NCI-H187 (cell line): Measurements from ENCODE around the gene KCNH5.
"Not testable (repeated sequence)": the region's sequence is repeated elsewhere in the genome, so short reads cannot be mapped to it uniquely, and the experiment has no call there.

Experiments used
- DNase-seq, 2 experiments: peaks; one replicate each; lab custom pipeline; 2025; lab: John Stamatoyannopoulos, UW

The KCNH5 gene

GRCh38 chr14:62886461-62886860 is 158.8 kb downstream of the KCNH5 start:
- no peak for DNase-seq

DNA sequence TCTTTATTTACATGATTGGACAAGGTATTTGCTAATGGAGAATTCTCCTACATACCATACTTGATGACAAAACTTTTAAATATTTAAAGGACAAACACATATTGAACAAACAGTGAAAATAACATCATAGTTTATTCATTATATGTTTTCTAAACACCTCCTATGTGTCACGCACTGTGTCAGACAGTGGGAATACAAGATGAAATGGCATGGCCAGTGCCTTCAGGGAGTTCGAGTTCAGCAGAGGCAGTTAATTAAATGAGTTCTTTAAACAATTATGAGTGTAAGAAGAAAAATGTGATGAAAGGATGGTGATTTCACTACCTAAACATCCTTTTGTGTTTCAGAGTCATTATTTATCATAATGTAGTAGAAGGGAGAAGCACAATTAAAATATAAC is 159.8 kb downstream of the KCNH5 start:
- DNase-seq, result no peak

DNA sequence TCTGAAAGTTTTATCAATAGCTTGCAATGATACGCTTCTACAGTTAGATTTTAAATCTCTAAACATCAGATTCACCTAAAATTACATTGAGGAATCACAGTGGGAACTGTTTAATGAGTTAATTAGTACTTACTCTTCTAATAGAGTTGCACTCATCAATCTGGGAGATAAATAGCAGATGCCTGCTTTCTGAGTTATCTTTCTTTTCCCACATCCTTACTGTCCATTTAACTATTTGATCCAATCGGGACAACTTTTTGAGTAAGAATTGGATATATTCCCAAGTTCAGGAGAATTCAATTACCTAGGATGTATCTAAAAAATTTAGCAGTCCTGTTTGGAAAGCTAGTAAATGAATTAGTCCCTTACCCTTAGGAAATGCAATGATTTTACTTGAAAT is 162.3 kb downstream of the KCNH5 start:
- no peak for DNase-seq

DNA sequence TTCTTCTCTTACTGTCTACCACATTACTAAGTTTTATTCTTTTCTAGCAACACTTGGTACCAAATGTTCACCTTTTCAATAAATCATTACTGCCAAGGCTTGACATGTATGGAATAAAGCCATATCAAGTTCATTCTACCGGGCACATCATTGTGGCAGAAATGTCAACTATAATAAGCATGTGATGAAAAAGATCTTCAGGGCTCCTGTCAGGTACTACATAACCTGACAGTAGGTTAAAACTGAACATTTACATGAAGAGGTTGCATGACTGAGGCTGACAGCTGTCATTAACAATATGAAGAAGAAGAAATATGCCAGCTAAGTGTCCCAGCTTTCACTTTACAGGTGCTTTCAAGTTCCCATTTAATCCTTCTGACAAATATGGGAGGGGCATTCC is 178.9 kb downstream of the KCNH5 start:
- no peak for DNase-seq

- no peak for DNase-seq
Measured at GRCh38 chr14:62864588-62864987, 180.7 kb downstream of the KCNH5 start.

DNA sequence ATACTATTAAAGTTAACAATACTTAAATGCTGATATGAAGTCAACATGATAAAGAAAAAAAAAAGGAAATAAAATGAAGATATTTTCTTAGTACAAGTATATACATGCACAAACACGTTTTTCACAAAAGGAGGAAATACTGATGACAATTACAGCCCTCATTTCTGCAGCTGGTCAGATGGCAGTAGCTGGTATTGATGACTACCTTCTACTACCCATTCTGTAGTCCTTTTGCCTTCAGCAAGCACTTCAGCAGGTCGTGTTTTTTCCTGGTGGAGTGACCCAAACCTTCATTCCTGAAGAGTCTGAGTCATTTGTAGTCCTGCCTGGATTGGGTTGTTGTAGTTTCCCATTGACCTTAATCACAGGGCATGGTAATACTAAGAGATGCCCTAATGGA is 187.2 kb downstream of the KCNH5 start:
- not testable (repeated sequence) for DNase-seq

- no peak for DNase-seq
Measured at GRCh38 chr14:62854951-62855350, 190.3 kb downstream of the KCNH5 start.

DNA sequence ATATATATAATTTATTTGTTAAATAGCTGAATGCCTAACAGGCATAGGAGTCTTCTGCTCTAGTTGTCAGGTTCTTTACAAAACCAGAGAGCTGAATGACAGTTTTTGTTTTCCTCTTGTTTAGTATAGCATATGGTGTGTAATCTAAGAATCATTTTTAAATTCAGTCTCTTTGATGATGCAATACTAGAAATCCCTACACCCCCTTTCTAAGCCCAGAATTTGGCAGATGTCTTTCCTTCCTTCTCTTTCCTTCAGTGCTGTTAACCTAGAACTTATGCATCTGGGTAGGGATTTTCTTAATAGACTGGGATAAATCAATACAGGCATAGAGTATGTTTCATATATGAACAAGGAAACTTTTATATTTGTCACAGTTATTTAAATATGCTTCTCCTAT is 198.1 kb downstream of the KCNH5 start:
- no peak for DNase-seq

DNA sequence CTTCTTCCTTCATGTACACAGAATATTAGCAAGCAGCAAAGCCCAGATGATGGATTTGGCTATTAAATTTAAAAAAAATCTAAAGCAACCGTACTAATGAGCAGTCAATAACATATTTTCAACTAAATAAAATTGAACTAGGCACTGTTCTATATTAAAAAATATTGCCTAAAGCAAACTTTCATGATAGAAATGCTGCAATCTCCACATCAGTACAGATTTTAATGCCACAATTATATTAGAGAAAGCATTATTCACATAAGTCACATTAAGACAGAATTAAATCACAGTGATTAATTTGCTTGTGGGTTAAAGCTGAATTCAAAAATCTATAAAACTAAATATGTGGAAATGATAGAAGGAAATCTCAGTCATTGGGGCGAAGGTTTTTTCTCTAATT is 200.7 kb downstream of the KCNH5 start:
- no peak for DNase-seq

DNA sequence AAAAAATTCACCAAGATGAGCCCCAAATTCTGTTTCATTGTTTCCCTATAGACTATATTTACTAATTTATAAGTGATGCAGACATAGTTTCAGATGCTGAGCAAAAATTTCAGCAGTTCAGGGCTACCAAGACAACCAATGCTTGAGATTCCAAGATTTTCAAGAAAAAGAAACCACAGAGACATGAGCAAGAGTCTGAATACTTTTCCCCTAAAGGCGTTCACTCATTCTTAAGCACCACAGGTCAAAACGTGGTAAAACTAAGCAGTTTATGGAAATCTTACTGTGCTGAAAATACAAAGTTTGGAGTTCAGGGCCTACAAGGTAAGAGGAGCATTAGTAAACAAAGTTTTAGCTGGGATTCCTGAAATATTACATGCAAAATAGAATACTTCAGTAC is 221.2 kb downstream of the KCNH5 start:
- DNase-seq, result no peak

DNA sequence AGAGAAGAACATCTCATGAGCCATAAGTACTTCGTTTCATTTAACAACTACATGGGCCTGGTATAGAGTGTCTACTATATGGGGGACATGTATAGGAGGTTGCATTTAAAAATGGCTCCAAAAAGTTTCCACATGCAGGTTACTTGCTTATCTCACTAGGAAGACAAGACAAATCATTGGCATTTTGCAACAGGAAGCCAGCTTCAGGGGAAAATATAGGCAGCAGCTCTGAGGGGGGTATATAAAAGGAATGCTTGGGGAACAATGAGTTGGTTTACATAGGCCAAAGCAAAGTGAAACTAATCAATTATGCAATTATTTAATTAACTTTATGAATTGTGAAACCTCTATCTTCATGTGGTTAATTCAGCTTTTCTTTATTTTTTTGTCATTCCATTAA is 225.3 kb downstream of the KCNH5 start:
- no peak for DNase-seq

DNA sequence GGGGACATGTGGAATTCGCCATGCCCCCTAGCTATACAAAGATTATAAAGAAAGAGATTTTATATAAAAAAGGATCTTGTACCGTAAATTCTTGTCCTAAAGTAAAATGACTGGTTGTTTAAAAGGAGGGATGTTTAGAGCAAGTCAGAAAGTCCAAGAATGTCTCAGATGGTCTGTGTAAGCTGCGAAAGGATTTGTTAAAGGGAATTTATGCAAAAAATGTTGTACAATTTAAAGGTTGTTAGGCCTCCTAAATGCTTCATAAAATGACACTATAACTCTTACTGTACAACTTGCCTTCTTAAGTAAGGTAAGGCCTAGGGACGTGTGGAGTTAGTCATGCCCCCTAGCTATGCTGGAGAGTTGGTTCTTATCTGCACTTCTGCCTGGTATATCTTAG is 237.6 kb downstream of the KCNH5 start:
- no peak for DNase-seq

DNA sequence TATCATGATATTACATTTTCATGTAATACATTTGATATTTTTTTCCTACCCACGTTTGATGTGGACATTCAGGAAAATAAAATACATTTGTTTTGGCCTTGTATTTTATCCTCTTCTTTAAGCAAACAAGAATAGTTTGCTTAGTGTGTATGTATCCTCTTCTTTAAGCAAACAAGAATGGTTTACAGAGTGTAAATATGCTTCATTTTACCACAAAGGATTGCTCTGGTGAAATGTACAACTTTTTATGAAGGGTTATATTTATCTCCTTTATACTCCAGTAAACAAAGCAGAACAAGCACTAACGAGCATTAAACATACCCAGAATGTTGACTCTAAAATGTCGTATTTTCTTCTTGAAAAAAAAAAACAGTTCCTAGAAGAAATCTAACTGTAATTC is 244.7 kb downstream of the KCNH5 start:
- DNase-seq, result no peak

DNA sequence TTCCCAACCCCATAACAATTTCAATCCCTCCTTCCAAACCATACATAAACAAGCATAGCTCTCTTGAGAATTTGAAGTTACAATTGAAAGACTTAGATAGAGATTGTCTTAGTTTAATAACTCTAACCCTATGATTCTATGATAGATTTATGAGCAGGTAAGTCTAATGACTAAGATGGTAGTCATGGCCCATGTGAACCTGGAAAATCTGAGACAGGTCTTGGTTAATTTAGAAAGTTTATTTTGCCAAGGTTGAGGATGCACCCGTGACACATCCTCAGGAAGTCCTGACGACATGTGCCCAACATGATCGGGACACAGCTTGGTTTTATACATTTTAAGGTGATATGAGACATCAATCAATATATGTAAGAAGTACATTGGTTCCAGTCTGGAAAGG is 248.8 kb downstream of the KCNH5 start:
- no peak for DNase-seq

DNA sequence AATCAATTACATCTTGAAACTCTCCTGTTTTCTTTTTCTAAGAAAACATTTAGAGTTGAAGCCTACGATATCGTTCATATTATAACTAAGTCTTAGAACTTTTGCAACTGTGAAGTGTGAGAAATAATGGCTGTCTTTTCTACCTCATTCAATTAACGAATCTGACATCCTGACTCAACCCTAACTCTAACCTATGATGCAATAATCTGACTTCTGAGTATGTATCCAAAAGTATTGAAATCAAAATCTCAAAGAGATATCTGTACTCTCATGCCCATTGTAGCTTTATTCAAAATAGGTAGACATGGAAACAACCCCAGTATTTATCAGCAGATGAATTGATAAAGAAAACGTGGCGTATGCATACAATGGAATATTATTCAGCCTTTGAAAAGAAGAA is 252.7 kb downstream of the KCNH5 start:
- no peak for DNase-seq

DNA sequence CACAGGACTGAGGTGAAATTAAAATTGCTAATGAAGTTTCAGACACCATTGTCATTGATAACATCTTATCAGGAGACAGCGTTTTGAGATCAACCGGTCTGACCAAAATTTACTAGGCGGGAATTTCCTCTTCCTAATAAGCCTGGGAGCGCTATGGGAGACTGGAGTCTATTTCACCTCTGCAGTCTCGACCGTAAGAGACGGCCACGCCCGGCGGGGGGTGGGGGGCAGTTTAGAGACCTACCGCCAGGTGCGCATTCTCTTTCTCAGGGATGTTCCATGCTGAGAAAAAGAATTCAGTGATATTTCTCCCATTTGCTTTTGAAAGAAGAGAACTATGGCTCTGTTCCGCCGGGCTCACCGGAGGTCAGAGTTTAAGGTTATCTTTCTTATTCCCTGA is 263.9 kb downstream of the KCNH5 start:
- not testable (repeated sequence) for DNase-seq

DNA sequence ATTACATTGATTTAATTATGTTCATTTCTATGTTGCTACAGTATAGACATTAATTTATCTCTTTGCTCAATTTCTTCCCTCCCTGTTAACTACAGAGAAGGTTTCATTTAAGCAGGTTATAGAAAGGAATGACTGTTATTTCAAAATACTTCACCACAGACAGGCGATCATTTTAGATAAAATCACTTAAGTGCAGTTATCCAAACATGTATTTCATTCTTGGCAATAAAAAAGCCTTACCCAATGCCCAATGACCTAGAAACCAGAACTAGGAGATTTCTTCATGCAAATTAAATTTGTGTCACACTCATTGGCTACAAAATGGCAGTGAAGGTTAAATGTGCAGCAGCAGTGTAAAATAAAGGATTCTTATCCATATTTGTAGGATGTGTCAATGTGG is 266.4 kb downstream of the KCNH5 start:
- DNase-seq, result no peak

DNA sequence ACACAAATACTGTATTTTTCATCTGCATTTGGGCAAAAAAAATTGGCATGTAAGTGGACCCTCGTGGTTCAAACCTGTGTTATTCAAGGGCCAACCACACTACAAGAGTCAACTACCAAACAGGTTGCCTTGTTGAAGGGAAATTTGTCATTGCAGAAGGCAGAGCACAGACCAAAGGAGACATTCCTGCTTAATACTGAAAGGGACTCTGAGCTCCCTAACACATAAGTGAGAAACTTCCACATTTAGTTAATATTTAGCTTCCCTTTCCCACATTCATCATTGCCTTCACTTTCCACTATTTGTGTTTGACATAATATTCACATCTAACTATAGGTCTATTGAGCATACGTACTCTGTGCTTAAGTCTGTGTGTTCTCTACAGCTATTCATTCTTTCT is 266.9 kb downstream of the KCNH5 start:
- no peak for DNase-seq

DNA sequence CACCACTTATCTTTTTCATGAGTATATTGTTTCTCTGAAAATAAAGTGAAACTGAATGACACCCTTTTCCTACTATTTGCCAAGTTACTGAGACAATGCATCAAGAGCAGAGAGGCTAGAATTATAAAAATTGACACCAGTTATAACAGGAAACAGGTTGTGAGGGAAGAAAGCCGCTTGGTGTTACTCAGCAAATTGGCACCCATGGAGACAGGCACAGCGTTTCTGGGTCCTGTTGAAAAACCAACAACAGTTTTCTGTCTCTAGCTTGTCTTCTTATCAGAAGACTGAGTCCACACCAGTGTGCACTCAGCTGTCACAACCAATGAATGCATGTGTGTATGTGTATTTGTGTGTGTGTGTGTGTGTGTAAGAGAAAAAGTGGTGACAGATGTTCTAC is 267.7 kb downstream of the KCNH5 start:
- no peak for DNase-seq

DNA sequence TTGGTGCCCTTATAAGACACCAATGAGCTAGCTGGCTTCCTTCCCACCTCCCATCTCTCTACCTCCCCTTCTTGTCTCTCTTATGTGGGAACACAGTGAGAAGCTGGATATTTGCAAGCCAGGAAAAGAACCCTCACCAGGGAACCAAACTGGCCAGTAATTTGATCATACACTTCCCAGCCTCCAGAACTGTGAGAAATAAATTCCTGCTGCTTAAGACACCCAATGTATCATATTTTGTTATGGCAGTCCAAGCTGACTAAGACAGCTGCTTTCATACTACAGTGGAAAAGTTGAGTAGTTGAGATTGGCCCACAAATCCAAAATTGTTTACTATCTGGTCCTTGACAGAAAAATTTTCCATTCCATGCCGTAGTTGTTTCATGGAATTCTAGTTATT is 269.0 kb downstream of the KCNH5 start:
- no peak for DNase-seq

GRCh38 chr14:62768753-62769152 is 276.5 kb downstream of the KCNH5 start:
- DNase-seq, result no peak

- no peak for DNase-seq
Measured at GRCh38 chr14:62763951-62764350, 281.3 kb downstream of the KCNH5 start.

- no peak for DNase-seq
Measured at GRCh38 chr14:62759796-62760195, 285.5 kb downstream of the KCNH5 start.

GRCh38 chr14:62746881-62747280 is 298.4 kb downstream of the KCNH5 start:
- DNase-seq, result not testable (repeated sequence)

GRCh38 chr14:62745496-62745895 is 299.8 kb downstream of the KCNH5 start:
- no peak for DNase-seq
